Left lung (tissue), 10 donors: Measurements from ENCODE around the gene COG5. TPM values are rescaled to one million over a fixed set of nuclear protein-coding genes. Genes with fewer than 3 reads are reported as not detected.
A peak's percentile ranks its signal among the peaks of the same experiment; 100 is the strongest.

Experiments used
- ATAC-seq: fragments of 200-7000 bp; cut with Tn5 transposase; one replicate; pipeline ENCODE4 v1.9.1; 2020; ENCODE audit warnings: moderate library complexity
- DNase-seq, 4 donors: peaks; one replicate each; pipeline ENCODE4 v3.0.0-alpha.2; 2013 to 2020
- H3K27ac ChIP-seq, 2 donors: fragments of 200-600 bp; sonication (generic) in 1 of 2; one replicate each; pipeline versions ENCODE4 v1.5.0 to v1.8.0; 2020 to 2021
- H3K27me3 ChIP-seq, 2 donors: fragments of 200-600 bp; sonication (generic) in 1 of 2; one replicate each; pipeline versions ENCODE4 v1.5.0 to v1.8.0; 2020 to 2021
- H3K36me3 ChIP-seq, 2 donors: fragments of 200-600 bp; sonication (generic) in 1 of 2; one replicate each; pipeline versions ENCODE4 v1.5.0 to v1.8.0; 2020 to 2021
- H3K4me1 ChIP-seq, 2 donors: fragments of 200-600 bp; one replicate each; pipeline ENCODE4 v1.8.0; 2021
- H3K4me3 ChIP-seq, 2 donors: fragments of 200-600 bp; sonication (generic) in 1 of 2; one replicate each; pipeline versions ENCODE4 v1.5.0 to v1.8.0; 2020 to 2021; ENCODE audit warnings: mild to moderate bottlenecking in 1 of 2
- H3K9me3 ChIP-seq, 2 donors: fragments of 200-600 bp; sonication (generic) in 1 of 2; one replicate each; pipeline versions ENCODE4 v1.5.0 to v1.8.0; 2020 to 2021
- intact Hi-C, 2 donors: fragments of 100-400 bp; cut with DNase I; formaldehyde crosslinking; loops; one replicate each; pipeline versions ENCODE4 v1.11.2 to v1.14.2; 2022
- polyA plus RNA-seq, 6 donors: library from polyadenylated mRNA; unstranded; fragments of 120-200 nt; gene quantifications; one replicate each; pipeline ENCODE4 v1.2.1, GENCODE V29; 2013; ENCODE audit not compliant: insufficient read length in 6 of 6
- total RNA-seq, 2 donors: library from RNA; stranded (reverse); fragmentation: NEBNext Ultra II Directional; extraction: Animal tissue kit (Norgen Biotek cat#: 25700); gene quantifications; one replicate each; pipeline ENCODE4 v1.2.1, GENCODE V29; 2021
- TF ChIP-seq, protein P1 (sequence below), 2 donors: fragments of 200-600 bp; sonication (generic) in 1 of 2; IDR thresholded peaks; one replicate each; pipeline versions ENCODE4 v1.5.0 to v1.8.0; 2021; ENCODE audit warnings: antibody characterized with exemption in 2 of 2
- donor health status: DM: no; HTN: yes; CAD: no.
- donor health status: DM: no; HTN: no; CAD: no.

COG5 gene
- total and polyA plus RNA-seq, 8 donors: 26.9 to 42.6 (median 33.4) TPM

DNA sequence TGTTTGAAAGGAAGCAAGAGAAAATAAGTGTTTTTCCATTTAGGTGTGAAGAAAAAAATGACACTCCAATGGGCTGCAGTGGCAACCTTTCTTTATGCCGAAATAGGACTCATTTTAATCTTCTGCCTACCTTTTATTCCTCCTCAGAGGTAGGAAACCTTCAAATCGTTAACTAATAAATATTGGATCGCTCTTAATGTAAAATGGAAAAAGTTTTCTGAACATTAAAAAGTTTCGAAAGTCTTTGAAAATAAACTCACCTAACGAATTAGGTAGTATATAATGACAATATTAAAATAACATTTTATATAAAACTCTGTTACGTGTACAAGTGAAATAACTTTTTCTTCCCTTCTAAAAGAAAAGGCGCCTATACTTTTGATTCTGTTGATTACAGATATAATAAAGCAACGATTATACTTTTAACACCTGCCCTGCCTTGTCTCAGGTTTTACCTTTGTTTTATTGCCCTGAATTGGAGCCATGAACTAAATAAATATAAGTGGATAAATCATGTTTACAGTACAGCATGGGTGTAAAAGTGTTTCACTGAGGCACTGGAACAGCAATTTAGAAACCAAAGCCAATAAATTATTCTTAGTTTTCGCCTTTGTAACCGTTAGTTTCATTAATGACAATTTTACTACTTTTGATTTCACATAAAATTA, 17.1 kb upstream of the COG5 start:
- Histone ChIP-seq H3K27ac (peak overlapping the region; percentile 94 to 95), H3K4me1 (peaks cover 0 to 42% of the 10 kb centered on the region in 2 donors), H3K4me3 (peak overlapping the region; percentile 58 to 71), H3K9me3 (no peaks in the 10 kb centered on the region), H3K36me3 (peaks cover 0 to 19% of the 10 kb centered on the region in 2 donors), H3K27me3 (no peaks in the 10 kb centered on the region)
- no peak for DNase-seq
- no peak for ATAC-seq
- TF ChIP-seq, protein P1, sequence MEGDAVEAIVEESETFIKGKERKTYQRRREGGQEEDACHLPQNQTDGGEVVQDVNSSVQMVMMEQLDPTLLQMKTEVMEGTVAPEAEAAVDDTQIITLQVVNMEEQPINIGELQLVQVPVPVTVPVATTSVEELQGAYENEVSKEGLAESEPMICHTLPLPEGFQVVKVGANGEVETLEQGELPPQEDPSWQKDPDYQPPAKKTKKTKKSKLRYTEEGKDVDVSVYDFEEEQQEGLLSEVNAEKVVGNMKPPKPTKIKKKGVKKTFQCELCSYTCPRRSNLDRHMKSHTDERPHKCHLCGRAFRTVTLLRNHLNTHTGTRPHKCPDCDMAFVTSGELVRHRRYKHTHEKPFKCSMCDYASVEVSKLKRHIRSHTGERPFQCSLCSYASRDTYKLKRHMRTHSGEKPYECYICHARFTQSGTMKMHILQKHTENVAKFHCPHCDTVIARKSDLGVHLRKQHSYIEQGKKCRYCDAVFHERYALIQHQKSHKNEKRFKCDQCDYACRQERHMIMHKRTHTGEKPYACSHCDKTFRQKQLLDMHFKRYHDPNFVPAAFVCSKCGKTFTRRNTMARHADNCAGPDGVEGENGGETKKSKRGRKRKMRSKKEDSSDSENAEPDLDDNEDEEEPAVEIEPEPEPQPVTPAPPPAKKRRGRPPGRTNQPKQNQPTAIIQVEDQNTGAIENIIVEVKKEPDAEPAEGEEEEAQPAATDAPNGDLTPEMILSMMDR (IDR thresholded peaks at IDR 0.05): no peak
- intact Hi-C loops: no loop called here

GRCh38 chr7:107579885-107580715, 16.4 kb upstream of the COG5 start, which contains the start of gene BCAP29:
TSS of gene BCAP29 (plus strand) at chr7:107580246. CDS start at chr7:107580773, 527 bp downstream.
- H3K4me1 ChIP-seq: peaks cover 0 to 42% of the 10 kb centered on the region in 2 donors
- peak; percentile 94 for ATAC-seq
- peak within 1 kb of the TSS; percentile 58 to 71 for H3K4me3 ChIP-seq
- H3K27ac ChIP-seq: peak within 1 kb of the TSS; percentile 94 to 95
- intact Hi-C loops: no loop called here
- TF ChIP-seq, protein P1 (IDR thresholded peaks at IDR 0.05): peak in 1 of 2 donors; percentile 16
- peaks cover 0 to 11% of the 10 kb centered on the region in 2 donors for H3K36me3 ChIP-seq
- peak; percentile 67 to 94 (median 76) for DNase-seq
- H3K9me3 ChIP-seq: no peaks in the 10 kb centered on the region
- H3K27me3 ChIP-seq: no peaks in the 10 kb centered on the region

DNA sequence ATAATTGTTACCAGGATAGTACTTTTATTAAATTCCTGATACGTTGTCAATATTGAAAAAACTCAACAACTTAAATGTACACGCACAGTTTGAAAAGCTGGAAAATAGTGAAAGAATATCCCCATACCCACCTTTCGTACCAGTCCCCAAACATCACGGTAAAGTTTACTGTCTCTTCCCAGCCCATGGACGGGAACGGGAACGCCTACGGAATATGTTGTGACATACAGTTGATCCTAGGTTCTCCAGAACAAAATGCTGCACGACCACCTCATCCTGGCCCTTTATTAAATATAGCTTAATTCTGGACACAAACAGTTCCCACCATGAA, 15.8 kb upstream of the COG5 start:
- ATAC-seq (peak; percentile 15), DNase-seq (no peak)
- H3K9me3 ChIP-seq: no peaks in the 10 kb centered on the region
- H3K27me3 ChIP-seq: no peaks in the 10 kb centered on the region
- peak overlapping the region; percentile 94 to 95 for H3K27ac ChIP-seq
- peak overlapping the region; percentile 58 to 71 for H3K4me3 ChIP-seq
- intact Hi-C loops: no loop called here
- H3K36me3 ChIP-seq: peaks cover 0 to 7% of the 10 kb centered on the region in 2 donors
- H3K4me1 ChIP-seq: peaks cover 0 to 42% of the 10 kb centered on the region in 2 donors
- TF ChIP-seq, protein P1 (IDR thresholded peaks at IDR 0.05): no peak

DNA sequence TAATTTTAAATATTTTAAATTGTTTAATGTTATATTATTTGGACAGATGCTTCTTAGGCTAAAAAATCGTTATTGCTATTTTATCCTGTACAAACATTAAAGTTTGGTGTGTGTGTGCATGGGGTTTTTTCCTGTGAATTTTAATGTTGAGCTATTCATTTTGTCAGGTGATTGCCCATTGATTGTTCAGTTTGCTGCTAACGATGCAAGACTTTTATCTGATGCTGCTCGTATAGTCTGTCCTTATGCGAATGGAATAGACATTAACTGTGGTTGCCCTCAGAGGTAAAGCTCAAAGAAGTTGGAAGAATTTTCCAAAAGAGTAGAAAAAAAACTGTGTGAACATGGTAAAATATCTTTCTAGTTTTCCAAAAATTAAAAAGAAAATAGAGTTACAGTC, 9.8 kb upstream of the COG5 start:
- no peaks in the 10 kb centered on the region for H3K9me3 ChIP-seq
- DNase-seq (no peak), ATAC-seq (no peak)
- H3K27me3 ChIP-seq: no peaks in the 10 kb centered on the region
- no peak overlapping the region for H3K27ac ChIP-seq
- H3K4me3 ChIP-seq: no peak overlapping the region
- intact Hi-C loops: no loop called here
- peaks cover 0 to 1% of the 10 kb centered on the region in 2 donors for H3K4me1 ChIP-seq
- TF ChIP-seq, protein P1 (IDR thresholded peaks at IDR 0.05): no peak
- peaks cover 0 to 12% of the 10 kb centered on the region in 2 donors for H3K36me3 ChIP-seq

- H3K4me1 ChIP-seq: no peaks in the 10 kb centered on the region
- no peak for DNase-seq
- H3K9me3 ChIP-seq: no peaks in the 10 kb centered on the region
- H3K27me3 ChIP-seq: no peaks in the 10 kb centered on the region
- H3K36me3 ChIP-seq: peaks cover 0 to 12% of the 10 kb centered on the region in 2 donors
- no peak for ATAC-seq
- intact Hi-C loops: no loop called here
- H3K27ac ChIP-seq: no peak overlapping the region
- no peak overlapping the region for H3K4me3 ChIP-seq
- TF ChIP-seq, protein P1 (IDR thresholded peaks at IDR 0.05): no peak
Observed at GRCh38 chr7:107570298-107570697, 6.6 kb upstream of the COG5 start.
